Mesodermal cell (in vitro differentiated cells): Measurements from ENCODE around the gene CWF19L1.

Experiments used
- H3K27ac ChIP-seq: 2 replicates; pipeline ENCODE4 v1.7.0; 2013; ENCODE audit warnings: mild to moderate bottlenecking, low read depth, low read length, moderate library complexity; ENCODE audit not compliant: severe bottlenecking
- H3K36me3 ChIP-seq: 2 replicates; pipeline ENCODE4 v1.7.1; 2013; ENCODE audit warnings: mild to moderate bottlenecking, low read length, moderate library complexity; ENCODE audit not compliant: control insufficient read depth, insufficient read depth
- H3K4me1 ChIP-seq: one replicate; pipeline ENCODE4 v1.7.1; 2013; ENCODE audit warnings: mild to moderate bottlenecking, low read length; ENCODE audit not compliant: insufficient read depth, control insufficient read depth, poor library complexity, severe bottlenecking
- H3K4me3 ChIP-seq: 2 replicates; pipeline ENCODE4 v1.7.0; 2013; ENCODE audit warnings: low read length, control low read depth, mild to moderate bottlenecking; ENCODE audit not compliant: insufficient read depth, poor library complexity, severe bottlenecking; ENCODE audit errors: extremely low read depth
- H3K9me3 ChIP-seq: 2 replicates; pipeline ENCODE4 v1.7.1; 2013; ENCODE audit warnings: mild to moderate bottlenecking, low read length, moderate library complexity; ENCODE audit not compliant: control insufficient read depth
- WGBS, 2 experiments: methylation state at CpG; one replicate each; pipeline ENCODE4 v1.1.5; 2013; ENCODE audit warnings: missing lambda C conversion rate in 2 of 2; ENCODE audit not compliant: insufficient coverage in 2 of 2; 5-methylcytosine and 5-hydroxymethylcytosine counted together

Gene CWF19L1

GRCh38 chr10:100253041-100253440 is 14.4 kb downstream of the CWF19L1 start:
- Histone ChIP-seq H3K9me3 (no peaks in the 10 kb centered on the region), H3K4me3 (no peak overlapping the region), H3K4me1 (no peaks in the 10 kb centered on the region), H3K27ac (no peak overlapping the region), H3K36me3 (peaks cover 78% of the 10 kb centered on the region)
- WGBS, 2 experiments: 96 to 100% methylated on average over 4 to 5 of the region's 5 CpGs

- Histone ChIP-seq H3K4me3 (no peak overlapping the region), H3K4me1 (peaks cover 9% of the 10 kb centered on the region), H3K36me3 (peaks cover 66% of the 10 kb centered on the region), H3K9me3 (no peaks in the 10 kb centered on the region), H3K27ac (no peak overlapping the region)
- WGBS, 2 experiments: 96% methylated on average over 6 of the region's 7 CpGs
Observed at GRCh38 chr10:100248820-100249219, 18.6 kb downstream of the CWF19L1 start.

GRCh38 chr10:100245484-100246220 is 21.8 kb downstream of the CWF19L1 start:
- H3K36me3 ChIP-seq: peaks cover 74% of the 10 kb centered on the region
- H3K27ac ChIP-seq: peak overlapping the region; percentile 20
- H3K4me1 ChIP-seq: peaks cover 9% of the 10 kb centered on the region
- no peak overlapping the region for H3K4me3 ChIP-seq
- WGBS, 2 experiments: 93 to 100% methylated on average over 2 to 5 of the region's 5 CpGs
- no peaks in the 10 kb centered on the region for H3K9me3 ChIP-seq

GRCh38 chr10:100239851-100240250 is 27.6 kb downstream of the CWF19L1 start:
- no CpG with 5 or more reads among the region's 3 CpGs for WGBS, 2 experiments
- Histone ChIP-seq H3K4me1 (no peaks in the 10 kb centered on the region), H3K9me3 (no peaks in the 10 kb centered on the region), H3K4me3 (no peak overlapping the region), H3K36me3 (peaks cover 75% of the 10 kb centered on the region), H3K27ac (no peak overlapping the region)

GRCh38 chr10:100238429-100238828 is 29.0 kb downstream of the CWF19L1 start:
- WGBS, 2 experiments: 89 to 97% methylated on average over 5 to 7 of the region's 7 CpGs
- H3K27ac ChIP-seq: no peak overlapping the region
- peaks cover 79% of the 10 kb centered on the region for H3K36me3 ChIP-seq
- no peaks in the 10 kb centered on the region for H3K4me1 ChIP-seq
- no peak overlapping the region for H3K4me3 ChIP-seq
- no peaks in the 10 kb centered on the region for H3K9me3 ChIP-seq

GRCh38 chr10:100232101-100232500 is 35.3 kb downstream of the CWF19L1 start:
- H3K4me1 ChIP-seq: no peaks in the 10 kb centered on the region
- peaks cover 50% of the 10 kb centered on the region for H3K36me3 ChIP-seq
- WGBS, 2 experiments: 89 to 100% methylated on average over 1 of the region's 2 CpGs
- no peaks in the 10 kb centered on the region for H3K9me3 ChIP-seq
- no peak overlapping the region for H3K27ac ChIP-seq
- H3K4me3 ChIP-seq: no peak overlapping the region

GRCh38 chr10:100229819-100230422 is 37.5 kb downstream of the CWF19L1 start:
- WGBS, 2 experiments: 77 to 78% methylated on average over 20 to 21 of the region's 21 CpGs
- no peaks in the 10 kb centered on the region for H3K9me3 ChIP-seq
- H3K4me1 ChIP-seq: no peaks in the 10 kb centered on the region
- H3K36me3 ChIP-seq: peaks cover 38% of the 10 kb centered on the region
- H3K4me3 ChIP-seq: peak overlapping the region; percentile 92
- peak overlapping the region; percentile 54 for H3K27ac ChIP-seq

GRCh38 chr10:100223879-100224278 is 43.6 kb downstream of the CWF19L1 start:
- peaks cover 52% of the 10 kb centered on the region for H3K36me3 ChIP-seq
- 86 to 100% methylated on average over 1 to 5 of the region's 5 CpGs for WGBS, 2 experiments
- H3K4me1 ChIP-seq: no peaks in the 10 kb centered on the region
- H3K4me3 ChIP-seq: no peak overlapping the region
- no peak overlapping the region for H3K27ac ChIP-seq
- H3K9me3 ChIP-seq: no peaks in the 10 kb centered on the region

GRCh38 chr10:100222529-100222928 is 44.9 kb downstream of the CWF19L1 start:
- H3K4me1 ChIP-seq: no peaks in the 10 kb centered on the region
- no peak overlapping the region for H3K4me3 ChIP-seq
- H3K9me3 ChIP-seq: no peaks in the 10 kb centered on the region
- WGBS, 2 experiments: 100% methylated on average over 1 of the region's 2 CpGs; no CpG with 5 or more reads in 1 of the 2 experiments
- H3K27ac ChIP-seq: no peak overlapping the region
- H3K36me3 ChIP-seq: peaks cover 65% of the 10 kb centered on the region

- H3K9me3 ChIP-seq: no peaks in the 10 kb centered on the region
- no peak overlapping the region for H3K27ac ChIP-seq
- no peak overlapping the region for H3K4me3 ChIP-seq
- no peaks in the 10 kb centered on the region for H3K4me1 ChIP-seq
- 80 to 100% methylated on average over 1 to 2 of the region's 2 CpGs for WGBS, 2 experiments
- H3K36me3 ChIP-seq: peaks cover 81% of the 10 kb centered on the region
Observed at GRCh38 chr10:100216006-100216405, 51.4 kb downstream of the CWF19L1 start.

- Histone ChIP-seq H3K36me3 (peaks cover 62% of the 10 kb centered on the region), H3K4me3 (no peak overlapping the region), H3K9me3 (no peaks in the 10 kb centered on the region), H3K4me1 (no peaks in the 10 kb centered on the region), H3K27ac (no peak overlapping the region)
- WGBS, 2 experiments: 88 to 93% methylated on average over 5 of the region's 7 CpGs
Observed at GRCh38 chr10:100209303-100209702, 58.1 kb downstream of the CWF19L1 start.
